Measurements from ENCODE around the gene SRRM5. TPM values are rescaled to one million over a fixed set of nuclear protein-coding genes. Genes with fewer than 3 reads are reported as not detected.

Gene SRRM5
- total and polyA plus RNA-seq, 2 of the 13 experiments (the other 11 are each of a cell fraction or from before 2014, with no cell fraction given) = 0.11 to 0.16 TPM

- Histone ChIP-seq H3K4me3 (replicated peaks in 1 of 3; ENCODE audit: insufficient read depth in 1 of 3, low read depth in 2 of 3, low read length in 3 of 3) (no peak overlapping the region), H3K36me3 (replicated peaks in 1 of 2; ENCODE audit: control insufficient read depth in 1 of 2, insufficient read depth in 2 of 2, low read length in 2 of 2) (peaks cover 3% of the 10 kb centered on the region in 2 experiments; a peak in 4 of 5 replicates), H2AFZ (ENCODE audit: low read length) (no peak overlapping the region), H3K27ac (ENCODE audit: extremely low read length, insufficient read depth, low read length) (no peak overlapping the region), H3K4me1 (ENCODE audit: insufficient read depth, low read length) (peaks cover 20% of the 10 kb centered on the region), H3K79me2 (ENCODE audit: insufficient read depth, low read length) (peaks cover 13% of the 10 kb centered on the region), H3K9ac (ENCODE audit: insufficient read depth, low read depth, low read length) (no peak overlapping the region), H3K4me2 (ENCODE audit: low read depth, low read length) (no peak overlapping the region), H3K9me3 (ENCODE audit: low read length) (no peaks in the 10 kb centered on the region), H4K20me1 (ENCODE audit: insufficient read depth, low read length) (peaks cover 2% of the 10 kb centered on the region; the same call in 1 of the 2 replicates), H3K27me3 (ENCODE audit: control insufficient read depth in 1 of 2, insufficient read depth in 2 of 2, low read length in 2 of 2) (no peaks in the 10 kb centered on the region; a peak in 1 of 5 replicates)
- TF ChIP-seq NR2F6 (IDR thresholded peaks at IDR 0.05) = no peak
- TF ChIP-seq NR2F6 (CRISPR knock-in tag; IDR thresholded peaks at IDR 0.05) = no peak
- TF ChIP-seq ZNF468 (CRISPR knock-in tag; IDR thresholded peaks at IDR 0.05) = no peak
- TF ChIP-seq ZNF383 (CRISPR knock-in tag; IDR thresholded peaks at IDR 0.05; ENCODE audit: borderline replicate concordance) = no peak
- peak; percentile 40; the same call in 1 of the 2 replicates for TF ChIP-seq RBFOX2 (IDR thresholded peaks at IDR 0.05; ENCODE audit: low read depth, low read length)
- TF ChIP-seq THAP8 (CRISPR knock-in tag; IDR thresholded peaks at IDR 0.05; ENCODE audit: borderline replicate concordance) = no peak
- TF ChIP-seq ZNF362 (CRISPR knock-in tag; IDR thresholded peaks at IDR 0.05; ENCODE audit: borderline replicate concordance) = no peak
- TF ChIP-seq DNMT1 (CRISPR knock-in tag; IDR thresholded peaks at IDR 0.05) = no peak
- FAIRE-seq (no peak), DNase-seq (ENCODE audit: low spot score) (no peak), ATAC-seq (no peak)
- WGBS (ENCODE audit: low lambda C conversion rate) = 98% methylated on average over 48 of the region's 63 CpGs
- POLR2A ChIA-PET = no interaction called here
- intact Hi-C loops (cut with micrococcal nuclease; ENCODE audit: unreplicated experiment) = loop anchor here (10.0 kb wide), 1 partner anchor 67 kb away; the partner anchor contains the start of gene ETHE1
- in situ Hi-C loops (cut with HindIII; ENCODE audit: extremely low pct_ligation_motif_present, low pct_unique_long_range_greater_than_20kb) = no loop called here
- CTCF ChIA-PET (ENCODE audit: low intra/inter-chr PET ratio, low total read pairs) = no interaction called here
- no TSS peak for BruUV-seq (replicated peaks)
Measured at GRCh38 chr19:43591904-43592772, 19.8 kb upstream of the SRRM5 start.

All from HepG2 (cell line).